Measurements from ENCODE around the gene CSMD2.

Gene CSMD2

GRCh38 chr1:33902486-33903209 is 262.4 kb downstream of the CSMD2 start:
- Histone ChIP-seq H3K36me3 (ENCODE audit: insufficient read depth, low read length) (no peaks in the 10 kb centered on the region), H3K4me1 (ENCODE audit: insufficient read depth, low read length) (no peaks in the 10 kb centered on the region), H3K9ac (ENCODE audit: low read depth, low read length) (no peak overlapping the region), H3K9me3 (ENCODE audit: control insufficient read depth, insufficient read depth, low read length) (no peaks in the 10 kb centered on the region)

DNA sequence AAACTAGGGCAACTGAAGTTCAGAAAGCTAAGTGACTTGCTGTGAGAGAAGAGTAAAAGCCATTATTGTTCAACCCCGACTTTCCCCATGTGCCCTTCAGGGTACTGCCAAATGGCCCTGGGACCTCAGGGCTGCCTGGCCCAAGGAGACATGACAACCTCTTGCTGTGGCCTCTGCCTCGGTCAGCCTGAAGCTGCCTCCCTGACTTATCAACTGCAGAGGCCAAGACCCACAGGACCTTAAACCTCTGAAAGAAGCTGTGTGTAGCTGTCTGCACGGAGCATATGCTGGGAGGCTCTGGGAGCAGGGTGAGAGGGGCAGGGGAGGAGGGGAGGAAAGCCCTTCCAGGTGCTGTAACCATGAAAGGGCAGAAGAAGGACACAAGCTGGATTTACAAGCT is 265.3 kb downstream of the CSMD2 start:
- no peaks in the 10 kb centered on the region for H3K9me3 ChIP-seq (ENCODE audit: control insufficient read depth, insufficient read depth, low read length)
- H3K9ac ChIP-seq (ENCODE audit: low read depth, low read length), result no peak overlapping the region
- no peaks in the 10 kb centered on the region for H3K36me3 ChIP-seq (ENCODE audit: insufficient read depth, low read length)
- no peaks in the 10 kb centered on the region for H3K4me1 ChIP-seq (ENCODE audit: insufficient read depth, low read length)

GRCh38 chr1:33898881-33899280 is 266.1 kb downstream of the CSMD2 start:
- no peaks in the 10 kb centered on the region for H3K4me1 ChIP-seq (ENCODE audit: insufficient read depth, low read length)
- H3K9me3 ChIP-seq (ENCODE audit: control insufficient read depth, insufficient read depth, low read length), result no peaks in the 10 kb centered on the region
- H3K36me3 ChIP-seq (ENCODE audit: insufficient read depth, low read length), result no peaks in the 10 kb centered on the region
- H3K9ac ChIP-seq (ENCODE audit: low read depth, low read length), result no peak overlapping the region

GRCh38 chr1:33898406-33898805 is 266.6 kb downstream of the CSMD2 start:
- H3K36me3 ChIP-seq (ENCODE audit: insufficient read depth, low read length), result no peaks in the 10 kb centered on the region
- no peaks in the 10 kb centered on the region for H3K4me1 ChIP-seq (ENCODE audit: insufficient read depth, low read length)
- H3K9ac ChIP-seq (ENCODE audit: low read depth, low read length), result no peak overlapping the region
- no peaks in the 10 kb centered on the region for H3K9me3 ChIP-seq (ENCODE audit: control insufficient read depth, insufficient read depth, low read length)

GRCh38 chr1:33897092-33897725 is 267.8 kb downstream of the CSMD2 start:
- H3K9me3 ChIP-seq (ENCODE audit: control insufficient read depth, insufficient read depth, low read length), result no peaks in the 10 kb centered on the region
- no peaks in the 10 kb centered on the region for H3K36me3 ChIP-seq (ENCODE audit: insufficient read depth, low read length)
- no peak overlapping the region for H3K9ac ChIP-seq (ENCODE audit: low read depth, low read length)
- no peaks in the 10 kb centered on the region for H3K4me1 ChIP-seq (ENCODE audit: insufficient read depth, low read length)

DNA sequence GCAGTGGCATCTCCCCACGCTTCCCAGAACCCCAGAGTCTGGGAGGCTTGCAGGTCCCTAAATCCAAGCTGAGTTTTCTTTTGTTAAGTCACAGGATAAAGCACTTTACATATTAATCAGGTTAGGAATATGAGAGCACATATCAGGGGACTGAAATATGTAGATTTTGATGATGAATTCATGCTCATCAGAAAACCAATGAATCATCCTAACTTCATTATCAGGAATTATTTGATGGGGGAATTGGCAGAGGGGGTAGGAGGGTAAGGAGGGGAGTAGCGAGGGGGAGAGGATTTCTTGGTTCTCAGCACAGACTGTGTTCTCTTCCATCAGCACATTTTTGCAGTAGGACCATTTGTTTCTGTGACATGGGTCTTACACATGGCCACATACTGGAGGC is 269.1 kb downstream of the CSMD2 start:
- H3K4me1 ChIP-seq (ENCODE audit: insufficient read depth, low read length), result no peaks in the 10 kb centered on the region
- no peaks in the 10 kb centered on the region for H3K36me3 ChIP-seq (ENCODE audit: insufficient read depth, low read length)
- no peak overlapping the region for H3K9ac ChIP-seq (ENCODE audit: low read depth, low read length)

DNA sequence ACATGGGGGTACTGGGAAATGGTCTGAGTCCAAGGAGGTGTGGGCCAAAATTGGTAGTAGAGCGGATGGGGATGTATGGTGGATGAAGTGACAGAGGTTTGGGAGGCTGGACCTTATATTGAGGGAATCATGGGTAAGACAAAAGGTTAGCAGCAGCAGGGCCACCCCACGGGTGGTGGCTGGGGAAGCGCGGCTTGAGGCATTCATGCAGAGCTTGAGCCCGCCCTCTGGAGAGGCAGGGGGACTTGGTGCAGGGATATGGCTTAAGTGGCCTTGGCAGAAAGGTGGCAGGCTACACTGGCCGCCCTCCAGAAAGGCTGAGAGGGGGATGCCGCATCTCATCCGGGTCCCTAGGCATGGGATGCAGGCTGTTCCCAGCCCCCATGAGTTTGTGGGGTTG is 269.6 kb downstream of the CSMD2 start:
- no peak overlapping the region for H3K9ac ChIP-seq (ENCODE audit: low read depth, low read length)

More for the DNA sequence above, 269.1 kb downstream of the CSMD2 start:
- H3K9me3 ChIP-seq (ENCODE audit: control insufficient read depth, insufficient read depth, low read length), result no peaks in the 10 kb centered on the region

GRCh38 chr1:33893147-33893830 is 271.7 kb downstream of the CSMD2 start:
- no peaks in the 10 kb centered on the region for H3K36me3 ChIP-seq (ENCODE audit: insufficient read depth, low read length)
- H3K4me1 ChIP-seq (ENCODE audit: insufficient read depth, low read length), result no peaks in the 10 kb centered on the region
- H3K9me3 ChIP-seq (ENCODE audit: control insufficient read depth, insufficient read depth, low read length), result no peaks in the 10 kb centered on the region
- H3K9ac ChIP-seq (ENCODE audit: low read depth, low read length), result no peak overlapping the region

More for the DNA sequence above, 269.6 kb downstream of the CSMD2 start:
- Histone ChIP-seq H3K36me3 (ENCODE audit: insufficient read depth, low read length) (no peaks in the 10 kb centered on the region), H3K4me1 (ENCODE audit: insufficient read depth, low read length) (no peaks in the 10 kb centered on the region), H3K9me3 (ENCODE audit: control insufficient read depth, insufficient read depth, low read length) (no peaks in the 10 kb centered on the region)

DNA sequence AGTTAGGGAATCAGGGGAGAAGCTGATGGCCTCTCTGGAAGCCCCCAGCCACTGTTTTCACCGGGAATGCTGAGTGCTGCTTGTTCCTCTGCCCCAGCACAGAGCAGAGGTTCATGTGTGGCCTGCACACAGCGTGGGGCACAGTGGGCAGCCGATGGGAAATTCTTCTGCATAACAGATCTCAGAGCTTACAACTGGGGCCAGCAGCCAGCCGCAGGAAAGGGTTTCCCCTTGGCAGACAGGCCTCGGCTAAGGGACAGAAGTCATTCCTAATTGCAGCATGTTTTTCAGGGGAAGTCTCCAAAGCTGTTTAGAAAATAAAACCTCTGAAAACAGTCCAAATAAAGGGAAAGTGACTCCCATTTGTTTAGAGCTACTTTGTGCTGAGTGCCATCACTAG is 278.5 kb downstream of the CSMD2 start:
- no peak overlapping the region for H3K9ac ChIP-seq (ENCODE audit: low read depth, low read length)
- no peaks in the 10 kb centered on the region for H3K36me3 ChIP-seq (ENCODE audit: insufficient read depth, low read length)
- no peaks in the 10 kb centered on the region for H3K4me1 ChIP-seq (ENCODE audit: insufficient read depth, low read length)
- H3K9me3 ChIP-seq (ENCODE audit: control insufficient read depth, insufficient read depth, low read length), result no peaks in the 10 kb centered on the region

DNA sequence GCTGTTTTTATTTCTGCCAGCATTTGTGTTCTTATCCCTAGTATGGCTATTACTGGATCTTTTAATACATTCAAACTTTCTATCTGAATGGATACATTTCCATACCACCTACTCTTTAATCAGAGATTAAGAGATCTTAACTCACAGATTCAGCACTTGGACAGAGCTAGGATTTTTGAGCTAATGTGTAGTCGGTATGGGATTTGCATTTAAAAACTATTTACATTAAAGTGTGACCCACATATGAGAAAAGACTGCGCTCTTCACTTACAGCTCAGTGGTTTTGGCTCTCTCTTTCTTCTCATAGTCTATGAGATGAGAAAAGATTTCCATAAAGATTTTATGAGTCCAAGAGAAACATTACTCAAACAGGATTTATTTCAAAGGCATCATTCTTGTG is 284.7 kb downstream of the CSMD2 start:
- no peaks in the 10 kb centered on the region for H3K36me3 ChIP-seq (ENCODE audit: insufficient read depth, low read length)
- H3K9me3 ChIP-seq (ENCODE audit: control insufficient read depth, insufficient read depth, low read length), result no peaks in the 10 kb centered on the region; the same call in 1 of the 2 replicates
- no peak overlapping the region for H3K9ac ChIP-seq (ENCODE audit: low read depth, low read length)
- H3K4me1 ChIP-seq (ENCODE audit: insufficient read depth, low read length), result no peaks in the 10 kb centered on the region

DNA sequence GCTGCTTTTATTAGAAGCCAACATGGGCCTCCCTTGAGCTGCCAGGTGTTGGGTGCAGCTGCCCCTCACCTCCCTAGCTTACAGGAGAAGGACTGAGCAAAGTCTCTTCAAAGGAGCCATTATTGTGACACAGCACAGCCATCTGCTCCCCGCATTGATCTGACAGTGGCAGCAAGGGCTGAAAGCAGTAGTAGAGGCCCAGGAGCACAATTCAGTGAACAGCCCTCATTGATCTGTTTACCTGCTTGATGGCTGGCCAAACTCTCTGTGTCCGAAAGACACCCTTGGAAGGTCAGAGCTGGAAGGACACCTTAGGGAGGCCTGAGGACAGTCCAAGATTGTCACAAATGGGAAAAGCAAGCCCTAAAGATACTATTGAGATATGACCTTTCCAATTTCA is 286.6 kb downstream of the CSMD2 start:
- no peaks in the 10 kb centered on the region for H3K4me1 ChIP-seq (ENCODE audit: insufficient read depth, low read length)
- no peaks in the 10 kb centered on the region; the same call in 1 of the 2 replicates for H3K9me3 ChIP-seq (ENCODE audit: control insufficient read depth, insufficient read depth, low read length)
- no peak overlapping the region for H3K9ac ChIP-seq (ENCODE audit: low read depth, low read length)
- no peaks in the 10 kb centered on the region for H3K36me3 ChIP-seq (ENCODE audit: insufficient read depth, low read length)

- no peaks in the 10 kb centered on the region; the same call in 1 of the 2 replicates for H3K9me3 ChIP-seq (ENCODE audit: control insufficient read depth, insufficient read depth, low read length)
- no peak overlapping the region for H3K9ac ChIP-seq (ENCODE audit: low read depth, low read length)
- H3K4me1 ChIP-seq (ENCODE audit: insufficient read depth, low read length), result no peaks in the 10 kb centered on the region
- H3K36me3 ChIP-seq (ENCODE audit: insufficient read depth, low read length), result no peaks in the 10 kb centered on the region
These were observed 287.9 kb downstream of the CSMD2 start for GRCh38 chr1:33876970-33877650.

DNA sequence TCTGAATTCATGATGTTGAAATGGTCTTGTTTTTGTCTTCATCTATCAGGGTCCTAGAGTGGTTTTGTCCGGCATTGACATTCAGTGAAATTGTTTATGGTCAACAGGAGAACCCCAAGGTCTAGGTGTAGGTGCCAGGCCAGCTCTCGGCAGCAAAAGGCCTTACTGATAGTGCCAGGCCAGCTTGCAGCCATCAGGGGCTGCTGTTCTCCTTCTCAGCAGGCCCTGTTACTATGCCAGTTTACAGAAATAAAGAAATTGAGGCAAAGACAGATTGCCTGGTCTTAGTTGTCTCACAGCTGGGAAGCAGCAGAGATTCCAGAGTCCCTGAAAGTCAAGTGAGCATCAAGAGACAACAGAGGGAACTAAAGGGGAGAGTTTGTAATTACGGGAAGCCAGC is 289.2 kb downstream of the CSMD2 start:
- Histone ChIP-seq H3K9me3 (ENCODE audit: control insufficient read depth, insufficient read depth, low read length) (no peaks in the 10 kb centered on the region; the same call in 1 of the 2 replicates), H3K36me3 (ENCODE audit: insufficient read depth, low read length) (no peaks in the 10 kb centered on the region), H3K4me1 (ENCODE audit: insufficient read depth, low read length) (no peaks in the 10 kb centered on the region), H3K9ac (ENCODE audit: low read depth, low read length) (no peak overlapping the region)

DNA sequence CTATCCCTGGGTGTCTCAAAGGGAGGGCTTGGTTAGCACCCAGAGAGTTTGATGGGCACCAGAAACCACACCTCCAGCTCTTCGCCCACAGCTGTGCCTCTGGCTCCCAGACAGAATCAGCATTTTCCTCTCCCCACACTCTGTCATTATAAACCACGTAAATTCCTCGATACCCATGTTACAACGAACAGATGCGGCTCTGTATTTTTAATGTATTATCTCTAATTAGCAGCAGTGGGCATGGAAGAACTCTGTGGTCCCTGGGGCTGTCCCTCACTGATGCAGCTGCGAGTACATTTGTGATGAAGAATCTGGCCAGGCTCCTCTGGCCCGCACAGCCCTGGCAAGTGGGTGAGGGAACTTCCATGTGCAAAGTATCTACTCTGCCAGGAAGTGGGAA is 290.4 kb downstream of the CSMD2 start:
- Histone ChIP-seq H3K36me3 (ENCODE audit: insufficient read depth, low read length) (no peaks in the 10 kb centered on the region), H3K4me1 (ENCODE audit: insufficient read depth, low read length) (no peaks in the 10 kb centered on the region), H3K9me3 (ENCODE audit: control insufficient read depth, insufficient read depth, low read length) (no peaks in the 10 kb centered on the region; the same call in 1 of the 2 replicates), H3K9ac (ENCODE audit: low read depth, low read length) (no peak overlapping the region)

Data from ES-I3 (cell line).